Upper lobe of left lung (tissue), 4 donors: Measurements from ENCODE around the gene RAB3GAP2.

Experiments
- CTCF ChIP-seq, 6 experiments: fragments of 450-650 bp in 4 of 6; fragments of 200-600 bp in 2 of 6; sonication (generic) in 2 of 6; IDR thresholded peaks; one replicate each; pipeline ENCODE4 v1.5.1; 2016 to 2019; ENCODE audit warnings: antibody characterized with exemption in 6 of 6
- POLR2AphosphoS5 ChIP-seq, 2 donors: sonication (generic); formaldehyde crosslinking; IDR thresholded peaks; one replicate each; pipeline ENCODE4 v1.5.1; 2017; ENCODE audit warnings: antibody characterized with exemption in 2 of 2

GRCh38 chr1:220137019-220137786, 135.1 kb downstream of the RAB3GAP2 start:
- no peak for TF ChIP-seq CTCF (IDR thresholded peaks at IDR 0.05)
- no peak for TF ChIP-seq POLR2AphosphoS5 (IDR thresholded peaks at IDR 0.05)
